GM12891 (cell line): Measurements from ENCODE around the gene FYB1.

ENCODE experiments used
- DNase-seq: peaks from one replicate; pipeline ENCODE4 v3.0.0; 2011; ENCODE audit warnings: low spot score; ENCODE audit not compliant: insufficient read length
- FAIRE-seq: peaks from 2 replicates; lab custom pipeline; 2011; peaks lifted over from hg19 to GRCh38; lab: Jason Lieb, UNC
- PAX5 ChIP-seq: IDR thresholded peaks from 2 replicates; pipeline ENCODE4 v1.6.1; 2011; ENCODE audit warnings: low read length, moderate library complexity, mild to moderate bottlenecking; ENCODE audit not compliant: insufficient read depth, severe bottlenecking
- POLR2A ChIP-seq: IDR thresholded peaks from 2 replicates; pipeline ENCODE4 v1.6.1; 2011; ENCODE audit warnings: low read depth, low read length, control low read depth
- POLR2AphosphoS5 ChIP-seq: IDR thresholded peaks from 2 replicates; pipeline ENCODE4 v1.6.1; 2011; ENCODE audit warnings: low read depth, low read length, control low read depth
- POU2F2 ChIP-seq: IDR thresholded peaks from 2 replicates; pipeline ENCODE4 v1.6.1; 2011; ENCODE audit warnings: low read depth, mild to moderate bottlenecking, control low read depth, low read length, moderate library complexity
- SPI1 ChIP-seq: IDR thresholded peaks from 2 replicates; pipeline ENCODE4 v1.6.1; 2011; ENCODE audit warnings: low read depth, low read length, control low read depth
- TAF1 ChIP-seq: IDR thresholded peaks from 2 replicates; pipeline ENCODE4 v1.6.1; 2011; ENCODE audit warnings: low read depth, low read length, control low read depth

FYB1 gene

GRCh38 chr5:39164016-39164415 lies 55.3 kb downstream of the FYB1 start:
- FAIRE-seq (no peak), DNase-seq (no peak)
- TF ChIP-seq SPI1 (no peak), POU2F2 (no peak), TAF1 (no peak), PAX5 (no peak), POLR2A (no peak), POLR2AphosphoS5 (no peak)

GRCh38 chr5:39161578-39161977 lies 57.8 kb downstream of the FYB1 start:
- TF ChIP-seq TAF1 = no peak
- no peak for TF ChIP-seq PAX5
- no peak for TF ChIP-seq POLR2AphosphoS5
- DNase-seq (no peak), FAIRE-seq (no peak)

GRCh38 chr5:39160576-39161213 lies 58.7 kb downstream of the FYB1 start:
- DNase-seq (no peak), FAIRE-seq (no peak)
- TF ChIP-seq PAX5 (no peak), TAF1 (no peak), POU2F2 (no peak), POLR2AphosphoS5 (no peak), SPI1 (no peak), POLR2A (no peak)

GRCh38 chr5:39159811-39160490 lies 59.4 kb downstream of the FYB1 start:
- no peak for DNase-seq
- TF ChIP-seq POLR2A (no peak), SPI1 (no peak), PAX5 (no peak), POLR2AphosphoS5 (no peak), TAF1 (no peak)
- no peak for FAIRE-seq

DNA sequence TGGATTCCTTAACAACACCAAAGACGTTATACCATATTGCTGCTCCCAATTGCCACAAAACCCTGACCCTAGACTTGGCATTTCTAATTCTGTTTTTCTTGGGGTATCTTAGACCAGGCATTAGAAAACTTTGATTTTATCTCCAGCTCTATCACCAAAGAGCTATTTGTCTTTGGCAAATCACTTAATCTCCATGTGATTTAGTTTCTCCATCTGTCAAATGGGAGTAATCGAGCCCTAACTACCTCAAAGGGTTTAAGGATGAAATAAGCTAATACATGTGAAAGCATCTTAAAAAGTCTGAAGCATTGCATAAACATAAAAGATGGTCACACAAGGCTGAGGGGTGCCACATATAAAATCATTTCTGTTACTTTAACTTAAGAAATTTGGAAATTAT lies 60.6 kb downstream of the FYB1 start:
- no peak for FAIRE-seq
- no peak for TF ChIP-seq PAX5
- no peak for TF ChIP-seq TAF1
- TF ChIP-seq SPI1 = no peak
- TF ChIP-seq POLR2A = no peak
- no peak for TF ChIP-seq POU2F2
- no peak for TF ChIP-seq POLR2AphosphoS5
- no peak for DNase-seq

DNA sequence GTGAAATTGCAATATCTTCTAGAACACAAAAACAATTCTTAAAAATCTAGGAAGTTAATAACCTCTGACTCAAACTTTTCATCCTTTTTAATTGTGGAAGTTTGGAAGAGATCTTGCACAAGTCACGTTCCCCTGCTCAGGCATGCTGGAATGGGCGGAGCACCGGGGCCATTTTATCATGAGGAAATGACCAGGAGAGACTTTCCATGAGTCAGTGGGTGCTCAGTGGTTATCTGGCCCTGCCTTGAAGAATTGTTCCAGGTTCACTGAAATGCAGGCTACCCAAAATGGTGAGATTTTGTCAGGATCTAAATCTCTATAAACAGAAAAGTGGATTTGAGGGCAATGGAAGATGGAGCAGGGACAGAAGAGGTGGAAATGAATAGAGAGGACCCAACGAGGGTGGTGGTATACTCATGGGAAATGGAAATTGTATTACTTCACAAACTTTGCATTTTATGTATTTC lies 61.2 kb downstream of the FYB1 start:
- no peak for FAIRE-seq
- DNase-seq = no peak
- TF ChIP-seq TAF1 = no peak
- no peak for TF ChIP-seq POLR2A
- TF ChIP-seq POLR2AphosphoS5 = no peak
- TF ChIP-seq POU2F2 = no peak
- TF ChIP-seq PAX5 = no peak
- no peak for TF ChIP-seq SPI1

DNA sequence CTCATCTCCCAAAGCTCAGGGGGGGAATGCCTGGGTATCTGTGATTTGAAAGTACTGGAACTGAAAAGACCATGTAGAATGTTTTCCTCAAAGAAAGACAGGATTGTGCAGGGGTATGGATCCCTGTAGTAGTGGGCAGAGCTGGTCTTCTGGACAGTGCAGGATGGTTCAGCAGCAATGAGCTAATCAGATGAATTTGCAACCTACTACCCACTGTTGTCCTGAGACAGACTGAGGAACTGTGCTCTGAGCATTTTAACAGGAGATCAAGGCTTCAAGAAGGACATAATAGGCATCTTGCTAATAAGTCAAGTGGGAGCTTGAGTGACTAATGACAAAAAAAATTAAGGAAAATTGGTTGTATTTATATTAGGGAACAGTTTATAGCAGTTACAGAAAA lies 61.7 kb downstream of the FYB1 start:
- no peak for FAIRE-seq
- TF ChIP-seq POU2F2 (no peak), TAF1 (no peak), PAX5 (no peak), POLR2A (no peak), POLR2AphosphoS5 (no peak), SPI1 (no peak)
- DNase-seq = no peak

- DNase-seq (no peak), FAIRE-seq (no peak)
- no peak for TF ChIP-seq POLR2AphosphoS5
- no peak for TF ChIP-seq POLR2A
- TF ChIP-seq PAX5 = no peak
These were observed 63.3 kb downstream of the FYB1 start for GRCh38 chr5:39156082-39156481.

GRCh38 chr5:39151745-39152144 lies 67.6 kb downstream of the FYB1 start:
- FAIRE-seq = peak; percentile 5
- TF ChIP-seq POLR2AphosphoS5 (no peak), SPI1 (peak; percentile 79), TAF1 (no peak)
- no peak for DNase-seq

GRCh38 chr5:39149966-39150365 lies 69.4 kb downstream of the FYB1 start:
- TF ChIP-seq SPI1 (no peak), POU2F2 (no peak)
- FAIRE-seq (no peak), DNase-seq (no peak)
